ENCODE data around the gene MAN1C1.

MAN1C1 gene

GRCh38 chr1:25593861-25594260, 22.7 kb upstream of the MAN1C1 start:
- TF ChIP-seq CEBPB (IDR thresholded peaks at IDR 0.05) (no peak), YY1 (IDR thresholded peaks at IDR 0.05; ENCODE audit: low read depth) (no peak), MAX (IDR thresholded peaks at IDR 0.05) (no peak), TCF12 (IDR thresholded peaks at IDR 0.05; ENCODE audit: low read depth) (no peak), CREB1 (IDR thresholded peaks at IDR 0.05; ENCODE audit: low read depth) (no peak), USF1 (IDR thresholded peaks at IDR 0.05) (no peak), FOXM1 (IDR thresholded peaks at IDR 0.05; ENCODE audit: borderline replicate concordance, low read depth) (no peak), TEAD4 (IDR thresholded peaks at IDR 0.05) (no peak)

- TF ChIP-seq TAF1 (IDR thresholded peaks at IDR 0.05; ENCODE audit: low read depth): no peak
- no peak for TF ChIP-seq FOXM1 (IDR thresholded peaks at IDR 0.05; ENCODE audit: borderline replicate concordance, low read depth)
- no peak for TF ChIP-seq RAD21 (IDR thresholded peaks at IDR 0.05; ENCODE audit: low read depth)
Measured at GRCh38 chr1:25594971-25595370, 21.6 kb upstream of the MAN1C1 start.

GRCh38 chr1:25596641-25597040, 19.9 kb upstream of the MAN1C1 start:
- TF ChIP-seq CEBPB (IDR thresholded peaks at IDR 0.05): peak; percentile 89

- TF ChIP-seq USF1 (IDR thresholded peaks at IDR 0.05) (no peak), RAD21 (IDR thresholded peaks at IDR 0.05; ENCODE audit: low read depth) (no peak), EGR1 (IDR thresholded peaks at IDR 0.05) (no peak), TCF12 (IDR thresholded peaks at IDR 0.05; ENCODE audit: low read depth) (no peak), MAX (IDR thresholded peaks at IDR 0.05) (no peak), EP300 (IDR thresholded peaks at IDR 0.05; ENCODE audit: borderline replicate concordance) (no peak)
Measured at GRCh38 chr1:25598879-25599278, 17.7 kb upstream of the MAN1C1 start.

DNA sequence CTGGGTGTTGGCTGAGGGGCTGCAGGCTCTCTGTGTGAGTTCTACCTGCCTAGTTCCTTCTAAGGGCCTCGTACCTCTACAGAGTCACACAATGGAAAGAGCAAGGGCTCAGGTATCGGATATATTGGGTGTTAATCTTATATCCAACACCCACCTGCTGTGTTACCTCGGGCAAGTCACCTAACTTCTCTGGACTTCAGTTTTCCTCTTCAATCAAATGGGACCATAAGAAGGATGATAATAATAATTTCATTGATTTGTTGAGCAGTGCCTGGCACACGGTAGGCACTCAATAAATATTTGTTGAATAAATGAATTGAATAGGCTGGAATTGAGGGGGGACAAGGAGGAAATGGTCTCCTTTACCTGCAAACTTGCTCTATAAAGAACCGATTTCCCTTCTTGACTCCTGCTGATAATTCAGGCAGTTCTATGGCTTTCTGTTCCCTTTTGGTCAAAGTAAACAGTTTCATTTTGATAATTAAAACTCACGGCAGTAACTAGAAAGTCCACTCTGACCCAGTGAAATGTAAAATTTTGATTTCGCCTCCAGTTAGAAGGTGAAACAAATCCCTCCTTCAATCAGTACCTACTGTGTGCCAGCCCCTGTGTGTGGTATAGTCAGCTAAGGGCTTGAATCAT, 16.5 kb upstream of the MAN1C1 start:
- no peak for TF ChIP-seq RAD21 (IDR thresholded peaks at IDR 0.05; ENCODE audit: low read depth)
- TF ChIP-seq EGR1 (IDR thresholded peaks at IDR 0.05): no peak
- TF ChIP-seq ZBTB7A (IDR thresholded peaks at IDR 0.05; ENCODE audit: low read depth): no peak
- no peak for TF ChIP-seq REST (IDR thresholded peaks at IDR 0.05; ENCODE audit: low read depth)
- no peak for TF ChIP-seq MAX (IDR thresholded peaks at IDR 0.05)
- TF ChIP-seq YY1 (IDR thresholded peaks at IDR 0.05; ENCODE audit: low read depth): no peak
- TF ChIP-seq TAF1 (IDR thresholded peaks at IDR 0.05; ENCODE audit: low read depth): no peak
- TF ChIP-seq FOXM1 (IDR thresholded peaks at IDR 0.05; ENCODE audit: borderline replicate concordance, low read depth): no peak
- no peak for TF ChIP-seq CEBPB (IDR thresholded peaks at IDR 0.05)
- no peak for TF ChIP-seq CREB1 (IDR thresholded peaks at IDR 0.05; ENCODE audit: low read depth)

- TF ChIP-seq EGR1 (IDR thresholded peaks at IDR 0.05): no peak
- no peak for TF ChIP-seq TEAD4 (IDR thresholded peaks at IDR 0.05)
Measured at GRCh38 chr1:25607123-25607522, 9.5 kb upstream of the MAN1C1 start.

- no peak for TF ChIP-seq FOXM1 (IDR thresholded peaks at IDR 0.05; ENCODE audit: borderline replicate concordance, low read depth)
- peak; percentile 86 for TF ChIP-seq USF1 (IDR thresholded peaks at IDR 0.05)
- no peak for TF ChIP-seq CEBPB (IDR thresholded peaks at IDR 0.05)
- no peak for TF ChIP-seq EGR1 (IDR thresholded peaks at IDR 0.05)
- TF ChIP-seq RAD21 (IDR thresholded peaks at IDR 0.05; ENCODE audit: low read depth): peak; percentile 71
Measured at GRCh38 chr1:25608488-25609178, 8.0 kb upstream of the MAN1C1 start.

DNA sequence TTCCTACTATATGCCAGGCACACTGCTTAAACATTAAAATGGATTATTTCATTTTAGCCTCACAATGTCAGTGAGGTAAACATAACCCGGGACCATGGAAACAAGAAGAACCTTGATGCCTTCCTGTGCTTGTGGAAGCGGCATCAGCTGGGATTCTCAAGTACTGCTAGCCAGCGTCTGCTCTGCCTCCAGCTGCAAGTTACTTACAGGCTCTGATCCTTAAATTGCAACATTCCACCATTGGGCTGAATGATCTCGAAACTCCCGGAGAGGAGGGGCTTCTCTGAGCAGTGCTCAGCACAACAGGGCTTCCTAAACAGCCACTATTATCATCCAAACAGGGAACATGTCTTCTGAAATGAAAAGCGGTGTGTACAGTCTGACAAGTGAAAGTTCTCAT, 6.7 kb upstream of the MAN1C1 start:
- TF ChIP-seq EGR1 (IDR thresholded peaks at IDR 0.05): no peak
- TF ChIP-seq USF1 (IDR thresholded peaks at IDR 0.05): no peak
- TF ChIP-seq YY1 (IDR thresholded peaks at IDR 0.05; ENCODE audit: low read depth): no peak
- TF ChIP-seq TCF12 (IDR thresholded peaks at IDR 0.05; ENCODE audit: low read depth): no peak
- TF ChIP-seq CREB1 (IDR thresholded peaks at IDR 0.05; ENCODE audit: low read depth): no peak
- TF ChIP-seq ZBTB7A (IDR thresholded peaks at IDR 0.05; ENCODE audit: low read depth): no peak
- TF ChIP-seq CEBPB (IDR thresholded peaks at IDR 0.05): no peak
- TF ChIP-seq MAX (IDR thresholded peaks at IDR 0.05): no peak
